ACHN (cell line): ENCODE results near the gene MTHFD2.
"Not testable (repeated sequence)": the region's sequence is repeated elsewhere in the genome, so short reads cannot be mapped to it uniquely, and the experiment has no call there.

Experiments
- DNase-seq: peaks from one replicate; pipeline ENCODE4 v3.0.0-alpha.2; 2015
- in situ Hi-C: cut with HindIII; loops from 2 replicates; pipeline ENCODE4 v1.10.0; 2017; ENCODE audit warnings: low sequenced_read_pairs, low pct_ligation_motif_present, low pct_unique_long_range_greater_than_20kb

MTHFD2 gene

DNA sequence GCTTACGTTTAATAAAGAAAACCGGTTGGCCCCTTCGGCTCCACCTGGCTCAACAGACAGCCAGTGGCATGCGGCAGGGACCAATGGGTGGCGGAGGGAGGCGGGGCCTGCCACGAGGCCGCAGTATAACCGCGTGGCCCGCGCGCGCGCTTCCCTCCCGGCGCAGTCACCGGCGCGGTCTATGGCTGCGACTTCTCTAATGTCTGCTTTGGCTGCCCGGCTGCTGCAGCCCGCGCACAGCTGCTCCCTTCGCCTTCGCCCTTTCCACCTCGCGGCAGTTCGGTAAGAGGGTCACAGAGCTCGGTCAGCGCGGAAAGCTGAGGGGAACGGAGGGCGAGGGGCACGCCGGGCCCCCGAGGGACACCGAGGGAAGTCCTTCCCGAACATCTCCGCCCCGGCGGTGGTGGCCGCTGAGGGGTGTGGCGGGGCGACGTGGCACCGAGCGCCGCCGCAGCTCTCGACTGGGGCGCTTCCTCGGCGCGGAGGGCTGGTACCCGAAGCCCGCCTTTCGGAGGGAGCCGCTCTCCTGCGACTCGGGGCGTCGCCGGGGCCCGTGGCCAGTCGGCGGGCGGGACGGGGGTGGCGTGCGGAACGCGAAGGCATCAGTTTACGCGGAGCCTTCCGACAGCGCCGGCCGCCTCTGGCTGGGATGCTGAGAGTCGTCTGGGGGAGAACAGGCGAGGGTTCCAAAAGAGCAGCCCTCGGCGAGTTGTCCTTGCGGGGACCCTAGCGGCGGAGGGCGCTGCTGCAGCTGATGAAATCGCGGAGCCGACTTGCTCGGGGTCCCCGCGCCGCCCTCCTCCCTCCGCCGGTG, at the start of gene MTHFD2:
MTHFD2 (plus strand) TSS at position 155 of the 814 bp plus-strand sequence; CDS start at position 182, 27 bp downstream.
- in situ Hi-C loops = no loop called here

DNA sequence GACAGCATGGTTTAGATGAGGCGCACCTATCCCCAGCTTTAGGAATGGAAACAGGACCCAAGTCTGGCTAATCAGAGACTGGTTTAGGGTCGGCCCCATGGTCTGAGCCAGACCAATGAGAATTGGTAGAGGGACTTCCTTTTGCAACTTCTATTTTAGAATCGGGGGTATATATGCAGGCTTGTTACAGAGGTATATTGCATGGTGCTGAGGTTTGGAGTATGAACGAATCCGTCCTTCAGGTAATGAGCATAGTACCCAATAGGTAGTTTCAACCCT, 49.2 kb upstream of the MTHFD2 start:
- no peak for DNase-seq
- in situ Hi-C loops = no loop called here

More for the DNA sequence above, at the start of gene MTHFD2:
- peak; percentile 100 for DNase-seq

GRCh38 chr2:74149570-74150319, 48.7 kb upstream of the MTHFD2 start:
- DNase-seq = no peak
- in situ Hi-C loops = no loop called here

DNA sequence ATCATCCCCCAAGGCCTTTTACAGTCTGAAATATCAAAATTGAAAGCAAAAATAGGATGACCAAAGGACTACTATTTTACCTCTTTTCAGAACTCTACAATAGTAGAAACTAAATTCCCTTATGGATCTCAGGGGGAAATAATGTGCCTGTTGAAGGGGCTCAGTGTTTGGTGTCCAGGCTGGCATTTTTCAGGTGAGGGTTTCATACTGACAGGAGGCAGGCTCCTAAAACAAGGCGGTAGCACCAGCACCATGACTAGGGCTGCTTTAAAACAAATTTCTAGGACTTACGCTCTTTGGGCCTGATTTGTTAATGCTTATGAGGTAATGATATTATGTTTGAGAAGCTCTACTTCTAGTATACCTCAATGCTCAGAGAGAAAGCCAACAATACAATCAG, 45.5 kb upstream of the MTHFD2 start:
- in situ Hi-C loops = no loop called here
- no peak for DNase-seq

DNA sequence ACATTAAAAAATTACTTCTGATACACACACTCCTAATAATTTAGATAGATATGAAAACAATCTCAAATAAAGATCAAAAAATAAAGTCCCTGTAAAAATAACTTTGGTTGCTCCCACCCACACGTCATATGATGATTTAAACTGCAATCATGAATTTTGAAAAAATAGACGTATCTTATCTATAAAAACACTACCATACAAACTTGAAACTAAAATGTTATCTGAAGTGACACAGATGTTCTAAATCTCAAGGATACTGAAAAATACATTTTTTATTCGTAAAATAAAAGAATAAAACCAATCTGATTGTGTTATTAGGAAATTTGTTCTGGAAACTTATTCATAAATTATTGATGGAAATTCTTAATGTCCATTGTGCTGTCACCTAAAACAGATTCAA, 42.6 kb upstream of the MTHFD2 start:
- DNase-seq = no peak
- in situ Hi-C loops = no loop called here

- in situ Hi-C loops = no loop called here
- no peak for DNase-seq
These were observed 35.5 kb upstream of the MTHFD2 start for GRCh38 chr2:74162951-74163350.

DNA sequence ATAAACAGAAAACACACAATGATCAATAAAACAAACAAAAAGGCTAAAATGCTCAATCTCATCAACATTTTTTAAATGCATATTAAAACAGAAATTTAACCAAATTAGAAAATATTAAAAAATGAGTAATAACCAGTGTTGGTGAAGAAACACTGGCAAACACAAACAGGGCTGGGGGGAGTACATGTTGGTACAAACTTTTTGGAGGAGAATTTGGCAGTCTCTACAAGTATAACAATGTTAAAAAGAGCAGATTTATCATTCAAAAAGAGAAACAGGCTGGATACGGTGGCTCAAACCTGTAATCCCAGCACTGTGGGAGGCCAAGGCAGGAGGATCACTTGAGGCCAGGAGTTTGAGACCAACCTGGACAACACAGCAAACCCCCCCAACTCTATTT, 33.7 kb upstream of the MTHFD2 start:
- in situ Hi-C loops = no loop called here
- DNase-seq = no peak

DNA sequence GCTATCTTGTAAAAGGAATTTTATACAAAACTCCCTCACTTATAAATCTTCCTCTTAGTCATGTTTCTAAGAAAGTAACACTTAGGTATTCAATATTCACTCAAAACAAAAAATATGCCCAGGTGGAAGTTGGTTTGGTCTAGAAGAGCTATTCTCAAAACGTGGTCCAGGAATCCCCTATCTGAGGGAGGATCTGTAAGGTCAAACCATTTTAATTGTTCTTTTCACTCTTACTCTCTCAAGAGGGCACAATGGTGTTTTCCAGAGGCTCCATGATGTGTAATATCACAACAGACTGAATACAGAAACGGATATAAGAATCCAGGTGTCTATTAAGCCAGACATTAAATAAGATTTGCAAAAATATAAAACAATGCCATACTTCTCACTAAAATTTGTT, 29.7 kb upstream of the MTHFD2 start:
- no peak for DNase-seq
- in situ Hi-C loops = no loop called here

DNA sequence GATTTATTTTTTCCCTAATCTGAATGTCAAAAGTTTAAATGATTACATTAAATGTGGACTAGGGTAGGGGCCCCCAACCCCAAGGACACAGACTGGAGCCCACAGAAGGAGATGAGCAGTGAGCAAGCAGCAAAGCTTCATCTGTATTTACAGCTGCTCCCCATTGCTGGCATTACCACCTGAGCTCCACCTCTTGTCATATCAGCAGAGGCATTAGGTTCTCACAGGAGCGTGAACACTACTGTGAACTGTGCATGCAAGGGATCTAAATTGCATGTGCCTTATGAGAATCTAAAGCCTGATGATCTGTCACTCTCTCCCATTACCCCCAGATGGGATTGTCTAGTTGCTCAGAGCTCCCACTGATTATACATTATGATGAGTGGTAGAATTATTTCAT, 23.5 kb upstream of the MTHFD2 start:
- in situ Hi-C loops = no loop called here
- DNase-seq = no peak

DNA sequence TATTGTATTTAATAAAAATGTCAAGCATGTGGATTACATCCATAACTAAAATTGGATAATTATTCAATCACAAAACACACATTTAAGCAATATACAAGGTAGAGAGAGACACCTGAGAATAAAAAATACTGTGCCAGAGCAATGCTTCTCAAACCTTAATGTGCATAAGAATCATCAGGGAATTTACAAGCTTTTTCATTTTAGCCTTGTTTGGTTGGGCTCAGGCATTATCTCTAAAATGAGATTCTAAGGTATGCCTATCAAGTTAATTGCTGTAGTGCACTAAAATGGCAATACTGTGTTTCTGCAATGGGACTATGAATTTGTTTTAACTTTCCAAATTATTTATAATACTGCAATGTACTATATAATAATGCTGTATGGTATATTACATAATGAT, 20.7 kb upstream of the MTHFD2 start:
- in situ Hi-C loops = no loop called here

DNA sequence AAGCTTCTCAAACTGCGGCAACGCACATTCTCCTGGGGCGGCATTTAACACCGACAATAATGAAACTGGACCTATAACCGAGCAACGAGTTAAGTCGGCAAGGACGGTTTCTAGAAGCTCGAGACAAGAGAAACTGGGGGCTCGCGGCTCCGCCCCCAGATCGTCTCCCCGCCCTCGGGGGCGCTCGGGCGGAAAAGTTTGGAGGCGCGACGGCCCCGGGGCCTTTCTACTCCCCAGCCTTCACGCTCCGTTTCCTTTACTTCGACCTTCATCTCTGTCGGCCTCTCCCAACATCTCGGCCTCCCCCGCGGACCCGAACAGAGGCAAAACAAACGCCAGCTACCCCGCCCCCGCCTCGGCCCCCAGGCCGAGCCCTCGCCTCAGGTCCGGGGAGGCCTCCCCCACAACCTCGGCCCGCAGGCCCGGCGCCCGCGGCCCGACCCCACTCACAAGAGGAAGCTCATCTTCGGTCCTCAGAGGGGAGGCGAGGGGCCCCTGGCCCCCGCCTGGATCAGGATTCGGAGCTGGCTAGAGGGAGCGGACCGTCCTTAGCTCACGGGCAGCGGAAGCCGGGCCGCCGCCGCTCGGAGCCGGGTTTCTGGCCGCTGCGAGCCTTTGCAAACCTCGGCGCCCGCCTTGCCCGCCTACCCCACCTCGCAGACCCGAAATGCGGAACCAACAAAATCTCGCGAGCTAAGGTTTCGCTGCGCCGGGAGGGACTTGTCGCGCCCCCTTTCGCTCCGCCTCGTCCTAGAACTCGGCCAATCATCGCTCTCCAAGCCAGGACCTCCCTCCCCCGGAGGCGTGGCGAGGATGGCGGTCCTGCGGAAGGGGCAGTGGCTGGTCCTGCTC, 20.0 kb upstream of the MTHFD2 start, which contains the start of gene MOB1A:
MOB1A (minus strand) TSS at position 669 of the 852 bp plus-strand sequence; CDS start at position 464, 205 bp downstream.
- in situ Hi-C loops = no loop called here
- peak; percentile 100 for DNase-seq

More for the DNA sequence above, 20.7 kb upstream of the MTHFD2 start:
- no peak for DNase-seq

DNA sequence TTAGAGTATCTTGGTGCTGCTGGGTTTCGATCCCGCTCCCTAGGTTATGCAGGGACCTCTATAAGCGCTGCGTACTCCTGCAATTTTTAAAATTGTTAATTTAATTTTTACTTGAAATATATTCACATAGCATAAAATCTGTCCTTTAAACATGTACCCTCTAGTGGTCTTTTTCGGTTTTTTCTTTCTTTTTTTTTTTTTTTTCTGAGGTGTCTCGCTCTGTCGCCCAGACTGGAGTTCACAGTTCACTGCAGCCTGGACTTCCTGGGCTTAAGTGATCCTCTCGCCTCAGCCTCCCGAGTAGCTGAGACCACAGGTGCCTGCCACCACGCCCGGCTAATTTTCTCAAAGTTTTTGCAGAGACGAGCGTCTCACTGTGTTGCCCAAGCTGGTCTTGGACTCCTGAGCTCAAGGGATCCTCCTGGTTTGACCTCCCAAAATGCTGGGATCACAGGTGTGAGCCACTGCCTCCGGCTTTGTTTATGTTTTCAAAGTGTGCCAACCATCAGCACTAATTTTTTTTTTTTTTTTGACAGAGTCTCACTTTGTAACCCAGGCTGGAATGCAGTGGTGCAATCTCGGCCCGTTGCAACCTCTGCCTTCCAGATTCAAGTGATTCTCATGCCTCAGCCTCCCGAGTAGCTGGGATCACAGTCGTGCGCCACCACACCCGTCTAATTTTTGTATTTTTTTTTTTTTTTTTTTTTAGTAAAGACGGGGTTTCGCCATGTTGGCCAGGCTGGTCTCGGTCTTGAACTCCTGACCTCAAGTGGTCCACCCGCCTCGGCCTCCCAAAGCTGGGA, 19.2 kb upstream of the MTHFD2 start:
- in situ Hi-C loops = no loop called here
- no peak for DNase-seq

- in situ Hi-C loops = no loop called here
- no peak for DNase-seq
These were observed 16.7 kb upstream of the MTHFD2 start for GRCh38 chr2:74181739-74182138.

GRCh38 chr2:74183878-74184277, 14.5 kb upstream of the MTHFD2 start:
- in situ Hi-C loops = no loop called here
- no peak for DNase-seq

DNA sequence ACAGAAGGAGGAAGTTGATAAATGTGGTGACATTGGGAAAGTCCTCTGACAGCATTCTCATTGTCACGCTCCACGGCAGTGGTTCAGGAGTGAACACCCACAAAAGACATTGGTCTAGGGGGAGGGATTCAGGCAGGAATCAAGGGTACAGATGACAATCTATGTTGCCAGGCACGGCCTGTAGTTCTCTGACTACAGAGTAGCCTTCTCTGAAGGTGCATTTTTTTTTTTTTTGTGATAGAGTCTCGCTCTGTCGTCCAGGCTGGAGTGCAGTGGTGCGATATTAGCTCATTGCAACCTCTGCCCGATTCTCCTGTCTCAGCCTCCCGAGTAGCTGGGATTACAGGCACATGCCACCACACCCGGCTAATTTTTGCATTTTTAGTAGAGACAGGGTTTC, 12.4 kb upstream of the MTHFD2 start:
- no peak for DNase-seq
- in situ Hi-C loops = no loop called here

GRCh38 chr2:74186706-74187105, 11.7 kb upstream of the MTHFD2 start:
- in situ Hi-C loops, DNase-seq: not testable (repeated sequence)

DNA sequence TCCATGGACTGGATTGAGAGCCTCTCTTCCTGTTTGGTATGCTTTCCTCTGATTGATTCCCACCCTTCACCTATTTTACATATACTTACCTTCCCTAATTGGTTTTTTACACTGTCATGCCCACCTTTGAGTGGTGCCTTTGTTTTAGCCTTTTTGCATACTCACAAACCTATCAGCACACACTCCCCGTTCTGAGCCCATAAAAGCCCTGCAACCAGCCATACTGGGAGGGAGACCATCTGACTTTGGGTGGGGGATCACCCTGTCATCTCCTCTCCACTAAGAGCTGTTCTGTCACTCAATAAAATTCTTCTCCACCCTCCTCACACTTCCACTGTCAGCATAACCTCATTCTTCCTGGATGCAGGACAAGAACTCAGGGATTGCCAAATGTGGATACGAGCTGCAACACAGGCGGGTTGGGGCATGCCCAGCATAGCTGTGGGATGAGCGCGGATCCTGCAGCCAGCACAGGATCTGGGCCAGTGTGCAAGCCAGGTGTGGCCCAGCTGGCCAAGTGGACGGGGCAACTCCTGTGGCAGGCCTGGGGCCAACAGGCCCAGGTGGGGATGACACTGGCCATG, 10.3 kb upstream of the MTHFD2 start:
- in situ Hi-C loops = no loop called here
- peak; percentile 12 for DNase-seq

GRCh38 chr2:74188696-74189095, 9.7 kb upstream of the MTHFD2 start:
- in situ Hi-C loops = no loop called here
- no peak for DNase-seq
